K562 (cell line): Measurements from ENCODE around the gene MLANA. TPM values are rescaled to one million over a fixed set of nuclear protein-coding genes. Genes with fewer than 3 reads are reported as not detected.

Experiments
- ATAC-seq: fragments of 200-7000 bp; cut with Tn5 transposase; 3 replicates; pipeline ENCODE4 v1.9.1; 2020; ENCODE audit warnings: moderate library complexity
- BruUV-seq: library from RNA; stranded (reverse); fragments of 400-500 nt; replicated peaks from 2 replicates; lab custom pipeline; 2021; lab: Mats Ljungman, UMichigan
- CTCF ChIA-PET: fragments of 300-600 bp; formaldehyde crosslinking; extraction: SDS; loops from one replicate; lab custom pipeline; 2021; ENCODE audit warnings: low intra/inter-chr PET ratio; lab: Yijun Ruan, JAX
- POLR2A ChIA-PET: fragments of 300-600, 350-650 bp; sonication (Branson Sonifier 250); formaldehyde crosslinking; extraction: SDS; loops from one replicate; lab custom pipeline; 2021; ENCODE audit warnings: antibody characterized with exemption, inconsistent platforms; lab: Yijun Ruan, JAX
- DNase-seq, 4 experiments: peaks; one replicate each; pipeline versions ENCODE4 v3.0.0 to v3.0.0-alpha.2; 2011 to 2018; ENCODE audit warnings: low spot score in 3 of 4, mixed read lengths in 3 of 4; ENCODE audit errors: extremely low read depth in 1 of 4
- FAIRE-seq: peaks from 2 replicates; lab custom pipeline; 2011; peaks lifted over from hg19 to GRCh38; lab: Jason Lieb, UNC
- H2AFZ ChIP-seq: 2 replicates; pipeline ENCODE4 v1.6.0; 2011; ENCODE audit warnings: low read depth, low read length, control low read depth, inconsistent platforms
- H3K27ac ChIP-seq: fragments of 200-600 bp; 3 replicates; pipeline ENCODE4 v1.8.0; 2011; ENCODE audit warnings: low read depth, mild to moderate bottlenecking, control low read depth, inconsistent platforms, low read length, moderate library complexity, mixed read lengths; ENCODE audit errors: extremely low read depth
- H3K27me3 ChIP-seq, 2 experiments: fragments of 300-600 bp in 1 of 2; 2 replicates in 1 of 2; 3 replicates in 1 of 2; pipeline versions ENCODE4 v1.6.0 to v1.8.0; 2011; ENCODE audit warnings: inconsistent platforms in 2 of 2, low read length in 2 of 2, mild to moderate bottlenecking in 1 of 2, mixed read lengths in 1 of 2, moderate library complexity in 1 of 2; ENCODE audit not compliant: control insufficient read depth in 2 of 2, insufficient read depth in 2 of 2
- H3K36me3 ChIP-seq: fragments of 300-600 bp; 3 replicates; pipeline ENCODE4 v1.8.0; 2011; ENCODE audit warnings: mild to moderate bottlenecking, low read length, inconsistent platforms; ENCODE audit not compliant: control insufficient read depth, insufficient read depth
- H3K4me1 ChIP-seq, 2 experiments: fragments of 200-600 bp in 1 of 2; replicated peaks in 1 of 2; 2 replicates in 1 of 2; 3 replicates in 1 of 2; pipeline versions ENCODE4 v1.5.1 to v1.8.0; 2011; ENCODE audit warnings: inconsistent platforms in 2 of 2, low read length in 2 of 2, mild to moderate bottlenecking in 1 of 2, mixed read lengths in 1 of 2, moderate library complexity in 1 of 2; ENCODE audit not compliant: control insufficient read depth in 2 of 2, insufficient read depth in 2 of 2
- H3K4me2 ChIP-seq: 2 replicates; pipeline ENCODE4 v1.6.1; 2011; ENCODE audit warnings: low read length, control low read depth, inconsistent platforms, mixed read lengths; ENCODE audit not compliant: insufficient read depth
- H3K4me3 ChIP-seq: fragments of 200-600 bp; sonication (generic), shearing (Covaris generic); 2 replicates; pipeline ENCODE4 v1.5.1; 2016; ENCODE audit warnings: control low read depth, inconsistent platforms
- H3K79me2 ChIP-seq: fragments of 200-600 bp; 3 replicates; pipeline ENCODE4 v1.8.0; 2011; ENCODE audit warnings: low read length, inconsistent platforms; ENCODE audit not compliant: control insufficient read depth, insufficient read depth
- H3K9ac ChIP-seq, 2 experiments: 2 replicates each; pipeline versions ENCODE4 v1.6.0 to v1.6.1; 2011; ENCODE audit warnings: low read depth in 2 of 2, low read length in 2 of 2, control low read depth in 1 of 2, inconsistent platforms in 1 of 2, mild to moderate bottlenecking in 1 of 2, mixed read lengths in 1 of 2; ENCODE audit not compliant: insufficient read depth in 1 of 2
- H3K9me1 ChIP-seq: one replicate; pipeline ENCODE4 v1.6.0; 2011; ENCODE audit warnings: inconsistent platforms, mild to moderate bottlenecking, low read length, moderate library complexity; ENCODE audit not compliant: control insufficient read depth, insufficient read depth
- H3K9me3 ChIP-seq: replicated peaks from 2 replicates; pipeline ENCODE4 v1.5.1; 2011; ENCODE audit warnings: low read depth, low read length, inconsistent platforms; ENCODE audit not compliant: control insufficient read depth, insufficient read depth
- H4K20me1 ChIP-seq: replicated peaks from 2 replicates; pipeline ENCODE4 v1.6.1; 2011; ENCODE audit warnings: low read length, inconsistent platforms, mixed read lengths; ENCODE audit not compliant: control insufficient read depth, insufficient read depth
- CBX8 ChIP-seq: fragments of 200-600 bp; sonication (generic); IDR thresholded peaks from 2 replicates; pipeline ENCODE4 v1.6.1; 2012; ENCODE audit warnings: borderline replicate concordance, mixed run types, low read depth, mild to moderate bottlenecking, moderate library complexity, mixed read lengths, low read length, control low read depth, inconsistent platforms; ENCODE audit not compliant: poor library complexity, severe bottlenecking; ENCODE audit errors: extremely low read depth
- CSDE1 ChIP-seq, 2 experiments: fragments of 450-650 bp; IDR thresholded peaks; 2 replicates each; pipeline ENCODE4 v1.6.1; 2016; ENCODE audit warnings: mild to moderate bottlenecking in 1 of 2
- FOXK1 ChIP-seq: sonication (generic); formaldehyde crosslinking; IDR thresholded peaks from 2 replicates; pipeline ENCODE4 v1.8.0; 2022; ENCODE audit warnings: missing genetic modification reagents, mild to moderate bottlenecking, borderline replicate concordance
- RBM14 ChIP-seq: fragments of 200-400 bp; formaldehyde crosslinking; IDR thresholded peaks from 2 replicates; pipeline ENCODE4 v1.6.1; 2018; ENCODE audit warnings: low read depth, mild to moderate bottlenecking, low read length, moderate library complexity, borderline replicate concordance; ENCODE audit not compliant: insufficient read depth
- SNAPC5 ChIP-seq: fragments of 250-450 bp; sonication (Bioruptor Pico); IDR thresholded peaks from 2 replicates; pipeline ENCODE4 v1.8.0; 2021; ENCODE audit warnings: moderate library complexity, mild to moderate bottlenecking, inconsistent platforms
- ZNF449 ChIP-seq: fragments of 250-450 bp; sonication (Bioruptor Pico); IDR thresholded peaks from 2 replicates; pipeline ENCODE4 v1.8.0; 2022; ENCODE audit warnings: moderate library complexity, mild to moderate bottlenecking, inconsistent platforms
- ZZZ3 ChIP-seq: fragments of 450-650 bp; IDR thresholded peaks from 2 replicates; pipeline ENCODE4 v1.6.1; 2016; ENCODE audit warnings: antibody characterized with exemption, mild to moderate bottlenecking, moderate library complexity
- WGBS: fragments of 100-300 bp; shearing (Covaris generic); methylation state at CpG from one replicate; pipeline ENCODE4 v1.1.6; 2016; ENCODE audit warnings: low coverage, mixed read lengths; ENCODE audit not compliant: insufficient coverage; ENCODE audit errors: missing lambda C conversion rate; 5-methylcytosine and 5-hydroxymethylcytosine counted together
- in situ Hi-C: fragments of 300-500 bp; cut with MboI; formaldehyde crosslinking; loops from 4 replicates; pipeline ENCODE4 v1.15.0; 2018; ENCODE audit warnings: inconsistent platforms, mixed read lengths
- intact Hi-C: fragments of 100-400 bp; cut with micrococcal nuclease; formaldehyde crosslinking; loops from 2 replicates; pipeline ENCODE4 v1.14.2; 2022
- polyA plus RNA-seq, 8 experiments: library from polyadenylated mRNA; depleted of rRNA in 4 of 8; stranded (reverse) in 5 of 8; unstranded in 3 of 8; fragments of >200 nt; fragmentation: Nextera tagmentation in 2 of 8; fragmentation: Illumina TruSeq in 1 of 8; extraction: Ambion mirVana in 2 of 8; extraction: Trizol in 1 of 8; gene quantifications; 2 replicates each; pipeline versions ENCODE4 v1.2.1 to v1.2.3, GENCODE V29; 2011 to 2014; ENCODE audit warnings: inconsistent platforms in 1 of 8, missing spikeins in 1 of 8
- total RNA-seq, 7 experiments: library from RNA; depleted of rRNA in 6 of 7; stranded (reverse); fragments of >200 nt in 6 of 7; fragmentation: Illumina TruSeq in 2 of 7; extraction: Trizol in 2 of 7; gene quantifications; 2 replicates each; pipeline versions ENCODE4 v1.2.1 to v1.2.3, GENCODE V29; 2011 to 2021; ENCODE audit warnings: low replicate concordance in 1 of 7

MLANA gene
- total and polyA plus RNA-seq, 9 of the 15 experiments (the other 6 are each of a cell fraction or from before 2014, with no cell fraction given): not detected

GRCh38 chr9:5876026-5876425 lies 14.7 kb upstream of the MLANA start:
- DNase-seq (no peak), ATAC-seq (no peak), FAIRE-seq (no peak)
- no TSS peak for BruUV-seq
- no peaks in the 10 kb centered on the region for H3K9me3 ChIP-seq
- no peaks in the 10 kb centered on the region for H3K27me3 ChIP-seq
- no peak overlapping the region; a peak in 1 of 4 replicates for H3K9ac ChIP-seq
- in situ Hi-C loops (loop anchor here (25.0 kb wide), 1 partner anchor 436 kb away; no protein-coding TSS in a partner anchor), intact Hi-C loops (loop anchor here (5.0 kb wide), 2 partner anchors 44 to 79 kb away; partner anchors contain the start of gene ERMP1)
- no peaks in the 10 kb centered on the region for H3K79me2 ChIP-seq
- H3K36me3 ChIP-seq: no peaks in the 10 kb centered on the region; the same call in 2 of the 3 replicates
- H3K4me2 ChIP-seq: no peak overlapping the region
- WGBS: no CpG with 5 or more reads among the region's 1 CpG
- H4K20me1 ChIP-seq: no peaks in the 10 kb centered on the region
- POLR2A ChIA-PET: no interaction called here
- TF ChIP-seq SNAPC5 (no peak), ZNF449 (CRISPR knock-in tag) (no peak), FOXK1 (CRISPR knock-in tag) (no peak), RBM14 (no peak), CSDE1 (IDR thresholded peaks at IDR 0.05) (no peak), CBX8 (no peak), ZZZ3 (no peak)
- H3K27ac ChIP-seq: no peak overlapping the region
- CTCF ChIA-PET: no interaction called here
- H3K4me1 ChIP-seq: peaks cover 20 to 30% of the 10 kb centered on the region in 2 experiments; a peak in 4 of 5 replicates
- no peaks in the 10 kb centered on the region for H3K9me1 ChIP-seq
- peak overlapping the region; percentile 51; the same call in 1 of the 2 replicates for H2AFZ ChIP-seq
- no peak overlapping the region for H3K4me3 ChIP-seq
